H54 (cell line): ENCODE measurements around the gene PTPRG.

Experiments used
- DNase-seq: peaks from one replicate; pipeline ENCODE4 v3.0.0; 2011; ENCODE audit warnings: low spot score, mixed read lengths; ENCODE audit not compliant: insufficient read length
- FAIRE-seq: peaks from 3 replicates; lab custom pipeline; 2011; peaks lifted over from hg19 to GRCh38; lab: Jason Lieb, UNC
- POLR2A ChIP-seq: IDR thresholded peaks from 2 replicates; pipeline ENCODE4 v1.6.1; 2011; ENCODE audit warnings: low read depth, mild to moderate bottlenecking, low read length

The PTPRG gene

DNA sequence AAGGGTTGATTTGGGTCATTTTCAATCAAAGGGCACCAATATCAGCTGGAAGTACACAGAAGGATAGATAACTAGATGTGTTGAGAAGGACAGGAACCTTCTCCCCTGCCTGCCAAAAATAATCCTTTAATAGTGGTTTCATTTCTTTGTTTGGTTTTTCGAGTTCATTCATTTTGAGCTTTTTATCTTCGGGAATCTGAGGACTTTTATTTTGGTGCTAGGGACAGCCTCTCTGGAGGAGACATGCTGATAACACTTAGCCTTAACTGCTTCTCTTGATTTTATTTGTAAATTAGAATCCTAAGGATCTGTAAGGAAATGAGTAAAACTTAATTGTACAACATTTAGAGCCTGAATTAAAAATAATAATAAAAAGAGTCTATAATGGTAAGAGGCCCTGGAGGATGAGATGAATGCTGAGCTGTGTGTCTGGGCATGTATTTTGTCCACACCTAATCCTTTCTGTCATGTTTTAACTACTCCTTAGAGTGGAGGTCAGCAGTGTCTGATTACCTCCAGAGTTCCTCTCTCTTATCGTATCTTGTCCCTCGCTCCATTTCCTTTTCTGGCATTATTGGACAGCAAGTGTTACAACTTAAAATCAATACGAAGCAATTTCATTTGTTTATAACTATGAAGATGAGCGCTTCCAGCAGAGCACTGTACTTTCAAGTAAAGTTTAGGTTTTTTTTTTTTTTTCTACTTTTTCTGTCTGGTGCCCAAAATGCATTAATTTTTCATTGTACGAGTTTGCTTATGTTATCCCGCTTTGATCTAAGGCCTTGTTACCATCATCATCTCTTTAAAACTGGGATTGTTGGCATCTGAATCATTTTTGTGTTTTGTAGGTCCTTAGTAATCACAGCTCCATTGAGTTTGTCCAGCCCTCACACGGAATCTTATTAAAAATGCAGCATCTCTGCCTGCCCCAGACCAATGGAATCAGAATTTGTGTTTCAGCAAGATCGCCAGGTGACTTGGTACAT lies 22.8 kb downstream of the PTPRG start:
- no peak for TF ChIP-seq POLR2A
- DNase-seq: no peak
- FAIRE-seq: no peak

DNA sequence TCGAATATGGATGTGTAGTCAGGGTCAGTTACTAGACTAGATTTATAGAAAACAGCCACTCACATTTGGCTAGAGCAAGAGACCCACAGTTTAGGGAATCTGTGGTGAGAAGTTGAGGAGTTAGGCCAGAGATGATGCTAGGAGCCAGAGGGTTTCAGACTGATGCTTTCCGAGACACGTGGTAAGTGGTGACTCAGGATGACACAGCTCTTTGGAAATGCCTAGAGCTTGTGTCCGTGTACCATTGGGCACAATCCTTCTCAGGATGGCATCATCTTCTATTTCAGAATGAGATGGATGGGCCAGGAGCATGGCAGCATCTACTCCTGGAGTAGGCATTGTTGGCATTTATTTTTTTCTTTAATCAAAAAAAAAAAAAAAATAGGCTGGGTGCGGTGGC lies 28.5 kb downstream of the PTPRG start:
- TF ChIP-seq POLR2A: no peak
- FAIRE-seq (peak; percentile 91), DNase-seq (peak; percentile 58)

DNA sequence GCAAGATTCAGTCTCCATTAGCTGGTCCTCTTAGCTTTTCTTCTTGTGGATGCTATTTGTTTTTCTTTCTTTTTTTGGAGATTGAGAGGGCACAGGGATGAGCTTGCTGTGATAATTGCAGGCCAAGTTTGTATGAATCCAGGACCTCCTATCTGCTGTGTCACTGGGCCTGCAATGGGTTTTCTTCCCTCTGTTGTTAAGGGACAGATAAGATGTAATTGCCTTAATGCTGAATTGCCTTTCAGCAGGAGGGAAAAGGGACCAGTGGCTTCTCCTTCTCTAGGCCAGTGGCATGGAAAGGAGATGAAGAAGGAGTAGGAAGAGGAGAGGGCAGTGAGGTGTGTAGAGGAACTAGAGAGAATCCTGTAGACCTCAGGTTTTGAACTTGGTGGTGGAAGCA lies 29.9 kb downstream of the PTPRG start:
- FAIRE-seq (no peak), DNase-seq (no peak)
- no peak for TF ChIP-seq POLR2A

DNA sequence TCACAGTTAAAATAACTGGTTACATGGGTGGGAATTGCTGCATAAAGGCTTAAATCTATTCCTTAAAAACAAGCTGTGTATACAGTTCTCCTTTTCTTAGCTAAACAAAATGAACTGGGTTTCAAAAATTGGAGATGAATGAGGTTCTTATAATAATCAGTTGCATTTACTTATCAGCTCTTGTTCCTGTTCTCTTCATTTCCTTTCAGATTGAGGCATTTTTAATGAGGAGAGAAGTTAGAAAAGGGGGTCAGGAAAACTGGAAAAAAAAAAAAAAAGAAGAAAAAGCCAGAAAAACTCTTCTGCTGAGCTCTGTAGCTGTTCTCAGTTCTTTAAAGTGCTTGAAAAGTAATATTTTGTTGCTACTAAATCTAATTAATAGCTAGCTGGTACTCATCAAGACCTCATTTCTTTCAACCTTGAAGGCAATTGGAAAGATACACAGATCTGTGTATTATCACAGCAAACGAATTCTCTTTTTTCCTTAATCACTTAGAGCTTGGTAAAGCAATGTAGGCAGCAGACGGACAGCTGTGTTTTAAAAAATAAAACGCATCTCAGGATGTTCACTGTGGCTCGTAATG lies 32.2 kb downstream of the PTPRG start:
- no peak for FAIRE-seq

DNA sequence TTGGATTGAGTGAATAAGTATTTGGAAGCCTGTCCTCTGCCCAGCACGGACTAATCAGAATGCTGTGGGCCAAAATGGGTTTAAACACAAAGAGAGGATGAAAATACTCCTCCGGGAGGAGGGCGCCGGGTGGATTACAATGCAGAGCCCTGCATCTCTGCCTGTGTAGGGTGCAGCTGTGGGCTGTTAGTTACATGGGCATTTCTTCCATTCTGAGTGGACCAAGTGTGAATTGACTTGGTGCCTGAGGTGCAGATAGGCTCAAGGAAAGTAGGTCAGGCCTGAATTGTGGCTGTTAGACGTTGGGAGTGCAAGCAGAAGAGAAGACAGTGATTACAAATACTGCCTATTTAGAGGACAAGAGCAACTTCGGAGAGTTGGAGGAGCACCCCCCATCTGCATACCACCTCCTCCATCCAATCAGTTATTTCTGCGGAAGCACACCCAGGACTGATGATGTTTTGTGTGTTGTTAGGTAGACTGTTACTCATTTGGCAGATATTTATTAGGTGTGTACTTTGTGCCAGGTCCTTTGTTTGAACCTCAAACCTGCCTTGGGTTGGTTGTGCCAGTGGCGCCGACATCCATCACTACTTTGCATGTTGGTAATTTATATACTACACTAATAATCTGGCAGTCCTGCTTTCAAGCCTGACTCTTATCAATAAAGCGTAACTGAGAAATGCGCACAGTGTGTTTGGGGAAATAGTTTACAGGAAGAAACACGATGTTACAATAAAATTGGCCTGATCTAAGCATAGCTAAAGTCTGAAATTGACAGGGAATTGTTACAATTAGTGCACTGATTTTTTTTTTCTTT lies 33.0 kb downstream of the PTPRG start:
- FAIRE-seq (no peak), DNase-seq (no peak)
- no peak for TF ChIP-seq POLR2A

More for the DNA sequence above, 32.2 kb downstream of the PTPRG start:
- TF ChIP-seq POLR2A: no peak
- DNase-seq: no peak

DNA sequence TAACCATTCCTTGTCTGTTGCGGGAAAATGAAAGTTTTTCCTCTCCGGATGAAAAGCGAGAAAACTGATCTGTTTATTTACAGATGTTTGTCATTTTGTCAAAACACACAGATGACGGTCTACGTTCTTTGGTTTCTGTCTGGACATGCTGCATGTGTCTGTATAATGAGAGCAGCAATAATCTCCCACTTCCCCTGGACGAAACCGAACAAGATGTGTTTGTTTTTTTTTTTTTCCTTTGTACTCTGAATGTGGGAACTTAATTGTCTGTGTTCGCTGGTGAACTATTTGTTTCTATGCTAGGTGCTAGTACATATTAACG lies 33.6 kb downstream of the PTPRG start:
- no peak for FAIRE-seq
- no peak for TF ChIP-seq POLR2A
- no peak for DNase-seq

DNA sequence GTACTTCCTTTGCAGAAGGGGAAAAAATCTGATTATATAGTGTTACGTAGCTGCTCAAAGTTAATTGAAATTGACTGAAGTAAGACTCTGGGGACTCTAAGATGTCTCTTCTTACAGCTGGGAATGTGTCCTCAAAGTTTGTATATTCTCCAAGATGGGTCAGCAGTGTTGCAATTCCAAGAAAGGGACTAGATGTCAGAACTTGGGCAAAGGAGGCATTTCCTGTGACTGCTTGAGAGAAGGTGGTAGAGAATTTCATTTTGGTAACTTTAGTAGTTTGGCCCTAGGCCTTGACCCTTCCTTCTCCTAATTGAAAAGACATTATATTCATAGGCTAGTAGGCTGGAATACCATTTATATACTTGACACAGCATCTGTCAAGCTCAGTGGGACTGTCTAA lies 33.9 kb downstream of the PTPRG start:
- FAIRE-seq (no peak), DNase-seq (no peak)
- TF ChIP-seq POLR2A: no peak

DNA sequence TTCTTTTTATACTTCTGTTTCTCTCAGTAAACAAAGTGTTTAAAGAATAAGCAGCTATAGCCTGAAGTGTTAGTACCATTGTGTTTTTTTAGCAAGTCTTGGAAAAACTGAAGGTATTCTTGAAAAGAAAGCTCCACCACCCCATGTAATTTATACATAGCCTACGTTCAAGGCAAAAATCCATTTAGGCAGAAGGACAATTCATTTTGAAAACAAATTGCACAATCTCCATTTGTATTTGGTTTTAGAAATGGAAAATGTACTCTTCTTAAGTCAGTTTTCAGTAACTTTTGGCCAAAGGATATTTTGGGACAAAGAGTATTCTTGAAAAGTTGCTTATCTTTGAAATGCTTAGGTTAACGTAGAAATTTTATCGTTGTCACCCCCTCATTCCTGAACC lies 34.5 kb downstream of the PTPRG start:
- FAIRE-seq (no peak), DNase-seq (no peak)
- TF ChIP-seq POLR2A: no peak

DNA sequence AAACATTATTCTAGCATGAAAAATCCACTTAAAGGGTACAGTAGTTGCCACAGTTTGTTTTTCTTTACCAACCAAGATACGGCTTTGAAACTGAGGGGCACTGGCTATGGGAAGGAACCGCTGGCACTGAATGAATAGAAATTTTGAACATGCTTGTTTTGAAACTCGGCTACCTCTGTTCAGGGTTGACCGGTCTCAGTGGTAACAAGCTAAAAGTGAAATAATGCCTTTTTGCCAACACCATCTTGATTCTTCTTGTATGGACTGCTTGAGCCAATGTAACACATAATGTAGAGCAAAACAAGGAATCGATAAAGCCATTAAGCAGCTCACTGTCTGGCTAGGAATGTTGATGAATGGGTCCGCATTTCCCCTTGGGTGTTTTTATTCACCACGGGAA lies 36.5 kb downstream of the PTPRG start:
- no peak for DNase-seq
- no peak for TF ChIP-seq POLR2A
- no peak for FAIRE-seq

DNA sequence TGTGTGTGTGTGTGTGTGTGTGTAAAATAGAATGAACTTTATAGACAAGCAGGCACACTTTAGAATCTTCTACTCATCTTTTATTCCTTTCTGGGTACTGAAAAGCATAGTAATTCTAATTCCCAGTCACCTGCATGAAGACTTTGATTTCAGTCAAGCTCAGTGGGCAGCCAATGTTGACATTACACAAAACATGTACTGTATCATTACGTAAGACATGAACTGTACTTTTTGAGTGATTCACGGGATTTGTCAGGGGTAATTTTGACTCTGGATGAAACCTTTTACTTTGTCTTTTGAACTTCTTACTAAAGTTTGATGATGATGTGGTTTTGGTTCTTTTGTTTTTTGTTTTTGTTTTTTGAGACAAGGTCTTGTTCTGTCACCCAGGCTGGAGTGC lies 38.8 kb downstream of the PTPRG start:
- FAIRE-seq: no peak
- TF ChIP-seq POLR2A: no peak
- DNase-seq: no peak

DNA sequence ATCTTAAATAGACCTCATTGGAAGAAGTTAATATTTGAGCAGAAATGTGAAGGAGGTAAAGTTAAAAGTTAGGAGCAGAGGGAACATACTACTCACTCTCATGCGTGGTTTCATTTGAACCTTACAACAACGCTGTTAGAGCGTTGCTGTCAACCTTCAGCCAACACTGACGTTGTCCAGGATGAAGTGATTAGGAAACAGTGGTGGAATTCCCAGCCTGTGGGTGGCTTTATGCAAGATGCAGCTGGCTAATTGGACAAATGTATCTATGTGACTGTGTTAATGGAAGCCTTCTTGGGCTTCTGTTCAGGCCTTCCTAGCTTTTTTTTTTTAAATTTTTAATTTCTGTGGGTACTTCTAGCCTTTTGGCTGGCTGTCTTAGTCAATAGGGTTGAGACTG lies 40.5 kb downstream of the PTPRG start:
- FAIRE-seq: no peak
- DNase-seq: no peak
- no peak for TF ChIP-seq POLR2A

DNA sequence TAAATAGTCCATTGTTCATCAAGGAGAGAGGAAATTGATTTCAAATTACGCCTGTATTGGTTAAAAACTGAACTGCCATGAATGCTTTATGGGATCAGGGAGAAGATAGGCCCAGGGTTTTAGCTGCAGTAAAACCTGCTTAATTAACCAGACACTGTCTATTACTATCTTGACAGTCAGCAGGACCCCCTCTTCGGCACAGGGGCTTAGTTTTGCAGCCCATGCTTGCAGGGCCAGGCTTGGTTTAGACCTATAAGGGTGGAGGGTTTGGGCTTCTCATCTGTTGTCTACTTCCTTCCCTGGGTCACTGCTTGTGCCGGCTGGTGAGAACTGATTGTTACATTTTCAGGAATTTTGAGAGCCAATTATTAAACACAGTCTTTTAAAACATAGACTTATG lies 41.1 kb downstream of the PTPRG start:
- no peak for FAIRE-seq
- no peak for DNase-seq
- no peak for TF ChIP-seq POLR2A

DNA sequence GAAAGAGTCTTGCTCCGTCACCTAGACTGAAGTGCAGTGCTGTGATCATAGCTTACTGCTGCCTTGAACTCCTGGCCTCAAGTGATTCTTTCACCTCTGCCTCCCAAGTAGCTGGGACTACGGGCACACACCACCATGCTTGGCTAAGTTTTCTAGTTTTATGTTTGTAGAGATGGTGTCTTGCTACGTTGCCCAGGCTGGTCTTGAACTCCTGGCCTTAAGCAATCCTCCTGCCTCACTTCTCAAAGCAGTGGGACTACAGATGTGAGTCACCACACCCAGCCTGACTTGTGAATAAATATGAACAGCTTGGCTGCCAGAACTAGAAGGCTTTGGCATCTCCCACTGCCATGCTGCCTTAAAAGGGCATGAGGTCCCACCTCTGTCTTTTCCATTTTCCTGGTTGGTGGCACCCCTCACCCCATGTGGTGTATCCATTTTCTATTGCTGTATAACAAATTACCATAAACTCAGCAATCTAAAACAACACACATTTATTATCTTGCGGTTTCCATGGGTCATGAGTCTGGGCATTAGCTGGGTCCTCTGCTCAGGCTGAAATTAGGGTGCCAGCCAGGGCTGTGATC lies 44.3 kb downstream of the PTPRG start:
- DNase-seq (no peak), FAIRE-seq (no peak)
- TF ChIP-seq POLR2A: no peak

DNA sequence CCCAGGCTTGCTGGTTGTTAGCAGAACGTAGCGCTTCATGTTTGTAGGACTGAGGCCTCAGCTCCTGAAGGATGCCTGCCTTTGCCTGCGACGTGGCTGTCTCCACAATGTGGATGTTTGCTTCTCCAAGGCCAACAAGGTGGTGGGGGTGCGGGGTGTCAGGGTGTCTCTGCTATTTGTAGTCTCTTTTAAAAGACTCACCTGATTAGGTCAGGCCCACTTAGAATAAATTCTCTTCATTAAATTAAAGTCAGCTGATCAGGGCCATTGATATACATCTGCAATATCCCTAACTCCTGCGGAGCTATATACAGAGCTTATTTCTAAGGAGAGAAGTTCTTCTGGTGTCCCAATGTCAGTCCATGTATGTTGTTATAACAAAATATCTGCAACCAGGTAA lies 44.8 kb downstream of the PTPRG start:
- DNase-seq (no peak), FAIRE-seq (no peak)
- TF ChIP-seq POLR2A: no peak
